CD8-positive, alpha-beta memory T cell (primary cell): ENCODE data around the gene SYP. TPM values are rescaled to one million over a fixed set of nuclear protein-coding genes. Genes with fewer than 3 reads are reported as not detected.

Source experiments
- CTCF ChIA-PET: fragments of 350-600 bp; sonication (Branson Sonifier 250); formaldehyde crosslinking; loops from one replicate; lab custom pipeline; 2021; ENCODE audit warnings: antibody characterized with exemption; lab: Charles Lee
- POLR2A ChIA-PET: fragments of 350-600 bp; sonication (Branson Sonifier 250); formaldehyde crosslinking; loops from one replicate; lab custom pipeline; 2021; ENCODE audit warnings: antibody characterized with exemption; lab: Charles Lee
- DNase-seq, 5 donors: peaks; one replicate each; pipeline versions ENCODE4 v3.0.0 to v3.0.0-alpha.2; 2020 to 2022; ENCODE audit warnings: mixed read lengths in 1 of 5
- H3K27ac ChIP-seq: one replicate; pipeline ENCODE4 v1.7.0; 2013; ENCODE audit warnings: low read depth, mild to moderate bottlenecking, low read length, moderate library complexity
- H3K27me3 ChIP-seq: 2 replicates; pipeline ENCODE4 v1.7.0; 2013; ENCODE audit warnings: low read length, mild to moderate bottlenecking; ENCODE audit not compliant: insufficient read depth, poor library complexity, severe bottlenecking
- H3K36me3 ChIP-seq: 2 replicates; pipeline ENCODE4 v1.7.0; 2013; ENCODE audit warnings: mild to moderate bottlenecking, low read length, moderate library complexity; ENCODE audit not compliant: insufficient read depth
- H3K4me1 ChIP-seq: 2 replicates; pipeline ENCODE4 v1.7.0; 2013; ENCODE audit warnings: mild to moderate bottlenecking, low read length, moderate library complexity; ENCODE audit not compliant: insufficient read depth
- H3K4me3 ChIP-seq: 2 replicates; pipeline ENCODE4 v1.7.0; 2013; ENCODE audit warnings: mild to moderate bottlenecking, low read length
- H3K9me3 ChIP-seq: 2 replicates; pipeline ENCODE4 v1.7.0; 2013; ENCODE audit warnings: mild to moderate bottlenecking, low read length
- H3K27ac Mint-ChIP-seq, 8 donors: one replicate each; pipeline ENCODE4 v1.8.0; 2020 to 2021; ENCODE audit warnings: mixed read lengths in 8 of 8, mild to moderate bottlenecking in 6 of 8, inconsistent platforms in 3 of 8, moderate library complexity in 3 of 8
- H3K27me3 Mint-ChIP-seq, 2 donors: one replicate each; pipeline ENCODE4 v1.8.0; 2020 to 2021; ENCODE audit warnings: mixed read lengths in 2 of 2, mild to moderate bottlenecking in 1 of 2, moderate library complexity in 1 of 2
- H3K36me3 Mint-ChIP-seq, 3 donors: one replicate each; pipeline ENCODE4 v1.8.0; 2020 to 2021; ENCODE audit warnings: mixed read lengths in 3 of 3, inconsistent platforms in 1 of 3, mild to moderate bottlenecking in 1 of 3
- H3K4me1 Mint-ChIP-seq, 3 donors: one replicate each; pipeline ENCODE4 v1.8.0; 2020 to 2021; ENCODE audit warnings: mixed read lengths in 3 of 3, inconsistent platforms in 1 of 3, mild to moderate bottlenecking in 1 of 3
- H3K4me3 Mint-ChIP-seq, 7 donors: one replicate each; pipeline ENCODE4 v1.8.0; 2020 to 2021; ENCODE audit warnings: mixed read lengths in 7 of 7, mild to moderate bottlenecking in 6 of 7, moderate library complexity in 4 of 7, inconsistent platforms in 2 of 7
- H3K9me3 Mint-ChIP-seq, 5 donors: one replicate each; pipeline ENCODE4 v1.8.0; 2020 to 2022; ENCODE audit warnings: mixed read lengths in 5 of 5, mild to moderate bottlenecking in 3 of 5, moderate library complexity in 2 of 5, inconsistent platforms in 1 of 5
- polyA plus RNA-seq: library from polyadenylated mRNA; unstranded; fragments of 300-500 nt; fragmentation: Illumina TruSeq; gene quantifications from one replicate; pipeline ENCODE4 v1.2.3, GENCODE V29; 2021
- total RNA-seq, 2 experiments: library from RNA; stranded (reverse); gene quantifications; one replicate each; pipeline ENCODE4 v1.2.3, GENCODE V29; 2021

The SYP gene
- total and polyA plus RNA-seq, 3 experiments from 2014 or later, result 0.25 to 2.5 (median 1.9) TPM

DNA sequence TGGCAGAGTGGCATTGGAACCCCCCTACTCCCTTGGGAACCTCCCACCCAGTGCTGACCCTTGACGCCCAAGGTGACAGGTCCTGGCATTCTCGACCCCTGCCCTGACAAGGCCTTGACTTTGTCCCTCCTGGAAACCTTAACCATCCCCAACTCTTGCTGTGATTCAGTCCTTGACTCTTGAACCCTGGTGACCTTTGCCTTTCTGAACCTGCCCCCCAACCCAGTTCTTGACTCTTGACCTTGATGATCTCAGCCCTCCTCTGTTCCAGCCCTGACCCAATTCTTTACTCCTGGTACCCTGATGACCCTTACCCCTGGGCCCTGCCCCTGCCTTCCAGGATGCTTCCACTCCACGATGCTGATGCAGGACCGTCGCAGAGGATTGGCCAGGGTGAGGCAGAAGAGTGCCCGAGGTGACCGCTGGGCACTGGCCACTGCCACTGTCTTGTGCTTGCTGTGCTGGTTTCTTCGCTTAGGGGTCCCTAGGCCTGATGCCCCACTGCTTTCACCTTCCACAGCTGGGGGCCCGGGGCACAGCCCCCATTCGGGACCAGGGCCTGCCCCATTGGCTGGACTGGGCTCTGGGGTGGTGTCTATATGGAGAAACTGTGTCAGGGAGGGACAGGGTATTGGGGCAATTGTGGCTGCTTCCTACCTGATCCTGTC is 31.5 kb upstream of the SYP start:
- Mint-ChIP-seq H3K4me1 (peaks cover 13 to 31% (median 19%) of the 10 kb centered on the region in 3 donors), H3K9me3 (no peaks in the 10 kb centered on the region), H3K27me3 (peaks cover 0 to 4% of the 10 kb centered on the region in 2 donors), H3K36me3 (peaks cover 0 to 3% (median 0%) of the 10 kb centered on the region in 3 donors), H3K4me3 (peak overlapping the region in 6 of 7 donors; percentile 43 to 87 (median 79)), H3K27ac (peak overlapping the region; percentile 29 to 98 (median 90))
- POLR2A ChIA-PET, result interaction anchor here (0.6 kb wide), 2 partner anchors 41 to 601 kb away, joined by 5 to 15 read pairs; no protein-coding TSS in a partner anchor
- H3K4me3 ChIP-seq, result no peak overlapping the region
- no peak for DNase-seq
- no peaks in the 10 kb centered on the region for H3K36me3 ChIP-seq
- H3K27ac ChIP-seq, result peak overlapping the region; percentile 74
- H3K4me1 ChIP-seq, result peaks cover 18% of the 10 kb centered on the region
- CTCF ChIA-PET, result no interaction called here
- no peaks in the 10 kb centered on the region for H3K27me3 ChIP-seq
- no peaks in the 10 kb centered on the region for H3K9me3 ChIP-seq

DNA sequence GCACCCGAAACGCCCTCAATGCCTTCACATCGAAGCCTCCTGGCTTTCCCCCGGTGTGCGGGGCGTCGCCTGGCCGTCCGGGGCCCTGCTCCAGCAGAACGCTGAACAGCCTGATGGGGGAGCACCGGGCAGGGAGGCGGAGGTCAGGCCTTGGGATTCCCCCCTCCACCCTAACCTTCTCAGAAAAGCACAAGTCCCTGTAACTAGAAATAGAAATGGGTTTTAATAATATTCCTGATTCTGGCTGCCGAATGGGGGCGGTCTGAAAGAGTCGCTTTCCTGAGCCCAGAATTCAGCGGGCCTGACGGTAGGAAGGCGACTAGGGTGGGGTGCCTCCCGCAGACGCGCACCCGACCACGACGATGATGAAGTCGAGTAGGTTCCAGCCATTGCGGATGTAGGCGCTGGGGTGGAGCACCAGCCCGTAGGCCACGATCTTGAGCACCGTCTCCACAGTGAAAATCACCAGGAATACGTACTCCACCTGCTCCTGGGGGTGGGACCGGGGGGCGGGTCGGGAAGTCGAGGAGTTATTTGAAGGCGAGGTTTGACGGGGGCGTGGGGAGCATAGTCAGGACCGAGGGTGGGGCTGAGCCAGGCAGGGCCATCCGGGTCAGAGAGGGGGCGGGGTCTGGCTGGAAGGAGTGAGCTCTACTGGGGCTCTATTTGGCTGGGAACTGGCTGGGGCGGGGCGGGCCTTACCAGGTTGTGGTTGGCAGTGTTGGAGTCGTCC is 30.7 kb upstream of the SYP start:
- peak overlapping the region; percentile 45 for H3K4me3 ChIP-seq
- H3K27me3 Mint-ChIP-seq, result peaks cover 0 to 4% of the 10 kb centered on the region in 2 donors
- H3K27me3 ChIP-seq, result no peaks in the 10 kb centered on the region
- peaks cover 17% of the 10 kb centered on the region for H3K4me1 ChIP-seq
- H3K36me3 Mint-ChIP-seq, result peaks cover 0 to 3% (median 0%) of the 10 kb centered on the region in 3 donors
- no peaks in the 10 kb centered on the region for H3K36me3 ChIP-seq
- peak overlapping the region; percentile 88 to 98 (median 94) for H3K27ac Mint-ChIP-seq
- ChIA-PET POLR2A (interaction anchor here (0.6 kb wide), 2 partner anchors 40 to 600 kb away, joined by 5 to 15 read pairs; no protein-coding TSS in a partner anchor), CTCF (no interaction called here)
- H3K4me1 Mint-ChIP-seq, result peaks cover 12 to 29% (median 17%) of the 10 kb centered on the region in 3 donors
- H3K9me3 ChIP-seq, result no peaks in the 10 kb centered on the region
- no peaks in the 10 kb centered on the region for H3K9me3 Mint-ChIP-seq
- peak overlapping the region; percentile 74 for H3K27ac ChIP-seq
- DNase-seq, result peak; percentile 28 to 72 (median 45)
- H3K4me3 Mint-ChIP-seq, result peak overlapping the region; percentile 77 to 90 (median 83)

DNA sequence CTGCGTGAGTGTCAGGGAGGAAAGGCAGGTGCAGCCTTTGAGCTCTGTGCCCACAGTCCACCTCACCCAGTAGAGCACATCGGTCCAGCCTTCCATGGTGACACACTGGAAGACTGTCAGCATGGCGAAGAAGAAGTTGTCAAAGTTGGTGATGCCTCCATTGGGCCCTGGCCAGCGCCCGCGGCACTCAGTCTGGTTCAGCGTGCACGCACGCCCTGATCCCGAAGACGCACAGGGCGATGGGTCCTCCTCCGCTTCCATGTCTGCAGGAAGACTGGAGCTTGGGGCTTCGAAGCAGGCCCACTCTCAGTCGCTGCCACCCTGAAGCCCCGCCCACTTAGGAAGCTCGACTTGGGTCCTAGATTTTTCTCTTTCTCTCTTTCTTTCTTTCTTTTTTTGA is 28.2 kb upstream of the SYP start:
- Mint-ChIP-seq H3K4me3 (no peak overlapping the region), H3K27ac (no peak overlapping the region), H3K4me1 (peaks cover 8 to 23% (median 10%) of the 10 kb centered on the region in 3 donors), H3K36me3 (no peaks in the 10 kb centered on the region), H3K27me3 (peaks cover 0 to 7% of the 10 kb centered on the region in 2 donors), H3K9me3 (peaks cover 0 to 6% (median 0%) of the 10 kb centered on the region in 5 donors)
- no peaks in the 10 kb centered on the region for H3K27me3 ChIP-seq
- CTCF ChIA-PET, result no interaction called here
- no peaks in the 10 kb centered on the region for H3K36me3 ChIP-seq
- POLR2A ChIA-PET, result no interaction called here
- peaks cover 12% of the 10 kb centered on the region for H3K4me1 ChIP-seq
- no peak overlapping the region for H3K27ac ChIP-seq
- no peak overlapping the region for H3K4me3 ChIP-seq
- no peak for DNase-seq
- no peaks in the 10 kb centered on the region for H3K9me3 ChIP-seq

DNA sequence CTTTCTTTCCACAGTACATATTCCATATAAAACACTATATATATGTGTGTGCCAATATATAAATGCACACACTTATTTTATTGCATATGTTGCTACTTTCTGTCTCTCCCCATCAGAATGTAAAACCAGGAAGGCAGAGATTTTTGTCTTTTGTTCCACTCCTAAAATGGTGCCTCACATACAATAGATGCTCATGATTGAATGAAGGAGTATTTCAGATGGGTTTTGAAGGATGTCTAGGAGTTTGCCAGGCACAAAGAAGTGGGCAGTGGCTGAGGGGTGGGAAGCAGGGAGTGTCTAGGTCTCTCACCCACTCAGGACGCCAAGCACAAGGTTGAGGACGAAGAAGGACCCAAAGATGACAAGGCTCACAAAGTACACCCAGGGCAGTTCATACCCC is 27.7 kb upstream of the SYP start:
- DNase-seq, result no peak
- no peaks in the 10 kb centered on the region for H3K36me3 ChIP-seq
- no peak overlapping the region for H3K4me3 ChIP-seq
- no peaks in the 10 kb centered on the region for H3K9me3 ChIP-seq
- no peaks in the 10 kb centered on the region for H3K27me3 ChIP-seq
- H3K4me1 Mint-ChIP-seq, result peaks cover 8 to 23% (median 10%) of the 10 kb centered on the region in 3 donors
- peaks cover 0 to 7% of the 10 kb centered on the region in 2 donors for H3K27me3 Mint-ChIP-seq
- POLR2A ChIA-PET, result no interaction called here
- H3K27ac Mint-ChIP-seq, result no peak overlapping the region
- no peak overlapping the region for H3K27ac ChIP-seq
- H3K4me3 Mint-ChIP-seq, result peak overlapping the region in 1 of 7 donors; percentile 41
- CTCF ChIA-PET, result no interaction called here
- H3K9me3 Mint-ChIP-seq, result peaks cover 0 to 6% (median 0%) of the 10 kb centered on the region in 5 donors
- no peaks in the 10 kb centered on the region for H3K36me3 Mint-ChIP-seq
- peaks cover 12% of the 10 kb centered on the region for H3K4me1 ChIP-seq

DNA sequence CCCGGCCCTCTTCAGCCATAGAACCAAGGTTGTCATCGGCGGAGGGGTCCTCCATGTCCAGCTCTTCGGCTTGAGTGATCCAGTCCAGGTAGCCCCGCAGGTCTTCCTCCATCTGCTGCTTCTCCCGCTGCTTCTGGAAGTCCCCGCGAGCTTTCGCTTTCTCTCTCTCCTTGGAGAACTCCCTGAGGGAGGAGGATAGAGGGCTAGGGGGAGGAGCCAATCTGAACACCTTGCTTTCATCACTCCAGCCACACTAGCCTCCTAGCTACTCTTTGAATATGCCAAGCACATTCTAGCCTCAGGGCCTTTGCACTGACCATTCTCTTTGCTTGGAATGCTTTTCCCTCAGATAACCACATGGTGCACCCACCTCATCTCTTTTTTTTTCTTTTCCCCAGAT is 27.0 kb upstream of the SYP start:
- CTCF ChIA-PET, result no interaction called here
- POLR2A ChIA-PET, result no interaction called here

DNA sequence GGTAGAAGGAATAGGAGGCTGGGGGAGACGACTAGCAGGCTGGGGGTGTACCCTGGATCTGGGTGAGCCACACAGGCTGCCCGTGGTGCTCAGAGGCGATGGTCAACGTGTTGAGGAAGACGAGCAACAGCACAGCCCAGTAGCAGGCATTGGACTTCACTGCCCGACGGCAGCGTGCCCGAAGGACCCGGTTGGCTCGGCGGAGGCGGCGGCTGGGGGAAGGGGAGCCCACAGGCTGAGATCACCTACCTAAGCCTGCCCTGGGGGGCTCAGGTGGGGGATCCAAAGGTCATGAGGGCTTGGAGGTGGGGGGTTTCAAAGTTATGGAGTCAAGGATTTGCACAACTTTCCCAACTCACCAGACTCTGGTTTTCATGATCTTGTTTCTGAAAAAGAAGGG is 25.9 kb upstream of the SYP start:
- Mint-ChIP-seq H3K36me3 (no peaks in the 10 kb centered on the region), H3K4me3 (no peak overlapping the region), H3K27ac (no peak overlapping the region), H3K4me1 (peaks cover 7 to 11% (median 9%) of the 10 kb centered on the region in 3 donors), H3K9me3 (peaks cover 0 to 6% (median 0%) of the 10 kb centered on the region in 5 donors), H3K27me3 (peaks cover 0 to 7% of the 10 kb centered on the region in 2 donors)
- no peak overlapping the region for H3K27ac ChIP-seq
- H3K36me3 ChIP-seq, result no peaks in the 10 kb centered on the region
- H3K9me3 ChIP-seq, result no peaks in the 10 kb centered on the region
- POLR2A ChIA-PET, result no interaction called here
- no peak overlapping the region for H3K4me3 ChIP-seq
- CTCF ChIA-PET, result no interaction called here
- H3K4me1 ChIP-seq, result peaks cover 4% of the 10 kb centered on the region
- DNase-seq, result no peak
- H3K27me3 ChIP-seq, result no peaks in the 10 kb centered on the region

More for the DNA sequence above, 27.0 kb upstream of the SYP start:
- Histone ChIP-seq H3K27me3 (no peaks in the 10 kb centered on the region), H3K9me3 (no peaks in the 10 kb centered on the region), H3K36me3 (no peaks in the 10 kb centered on the region), H3K4me3 (no peak overlapping the region), H3K27ac (no peak overlapping the region), H3K4me1 (peaks cover 12% of the 10 kb centered on the region)
- DNase-seq, result no peak
- Mint-ChIP-seq H3K4me1 (peaks cover 8 to 22% (median 12%) of the 10 kb centered on the region in 3 donors), H3K4me3 (no peak overlapping the region), H3K27me3 (peaks cover 0 to 7% of the 10 kb centered on the region in 2 donors), H3K27ac (peak overlapping the region in 1 of 8 donors; percentile 55), H3K36me3 (no peaks in the 10 kb centered on the region), H3K9me3 (peaks cover 0 to 6% (median 0%) of the 10 kb centered on the region in 5 donors)

DNA sequence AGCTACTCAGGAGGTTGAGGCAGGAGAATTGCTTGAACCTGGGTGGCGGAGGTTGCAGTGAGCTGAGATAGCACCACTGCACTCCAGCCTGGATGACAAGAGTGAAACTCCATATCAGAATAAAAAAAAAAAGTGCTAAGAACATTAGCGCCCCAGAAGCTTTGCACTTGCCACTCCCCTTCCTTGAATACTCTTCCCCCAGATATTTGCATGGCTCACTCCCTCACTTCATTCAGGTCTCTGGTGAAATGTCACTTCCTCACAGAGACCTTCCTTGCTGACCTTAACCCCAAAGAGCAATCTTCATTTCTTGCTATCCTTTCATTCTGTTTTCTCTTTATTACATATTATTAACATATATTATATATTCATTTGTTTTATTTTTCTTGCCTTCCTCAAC is 21.9 kb upstream of the SYP start:
- Mint-ChIP-seq H3K9me3 (peaks cover 0 to 8% (median 0%) of the 10 kb centered on the region in 5 donors), H3K36me3 (no peaks in the 10 kb centered on the region), H3K4me1 (peaks cover 0 to 8% (median 0%) of the 10 kb centered on the region in 3 donors), H3K27me3 (peaks cover 0 to 5% of the 10 kb centered on the region in 2 donors), H3K4me3 (no peak overlapping the region), H3K27ac (no peak overlapping the region)
- Histone ChIP-seq H3K27ac (no peak overlapping the region), H3K36me3 (no peaks in the 10 kb centered on the region), H3K27me3 (no peaks in the 10 kb centered on the region), H3K4me1 (no peaks in the 10 kb centered on the region), H3K9me3 (no peaks in the 10 kb centered on the region), H3K4me3 (no peak overlapping the region)
- POLR2A ChIA-PET, result no interaction called here
- DNase-seq, result no peak
- CTCF ChIA-PET, result no interaction called here

DNA sequence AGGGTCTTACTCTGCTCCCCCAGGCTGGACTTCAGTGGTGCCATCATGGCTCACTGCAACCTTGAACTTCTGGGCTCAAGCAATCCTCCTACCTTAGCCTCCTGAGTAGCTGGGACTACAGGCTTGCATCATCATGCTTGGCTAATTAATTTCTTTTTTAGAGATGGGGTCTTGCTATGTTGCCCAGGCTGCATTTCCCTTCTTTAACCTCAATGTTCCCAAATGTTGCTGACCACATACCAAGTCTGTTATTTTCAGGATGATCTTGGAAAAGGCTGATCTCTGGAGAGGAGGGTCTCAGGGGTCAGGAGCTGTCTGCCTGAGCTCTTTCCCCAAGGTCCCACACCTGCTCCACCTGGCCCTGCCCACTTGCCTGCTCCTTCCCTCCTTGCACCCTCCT is 20.1 kb upstream of the SYP start:
- Mint-ChIP-seq H3K36me3 (no peaks in the 10 kb centered on the region), H3K4me3 (no peak overlapping the region), H3K9me3 (peaks cover 0 to 8% (median 0%) of the 10 kb centered on the region in 5 donors), H3K27ac (no peak overlapping the region), H3K4me1 (peaks cover 0 to 8% (median 0%) of the 10 kb centered on the region in 3 donors), H3K27me3 (peaks cover 0 to 7% of the 10 kb centered on the region in 2 donors)
- no peak for DNase-seq
- CTCF ChIA-PET, result no interaction called here
- Histone ChIP-seq H3K27ac (no peak overlapping the region), H3K4me1 (no peaks in the 10 kb centered on the region), H3K9me3 (no peaks in the 10 kb centered on the region), H3K36me3 (no peaks in the 10 kb centered on the region), H3K4me3 (no peak overlapping the region), H3K27me3 (no peaks in the 10 kb centered on the region)
- POLR2A ChIA-PET, result no interaction called here
